Measurements from ENCODE around the gene OPN4. TPM values are rescaled to one million over a fixed set of nuclear protein-coding genes. Genes with fewer than 3 reads are reported as not detected.

OPN4 gene
- total RNA-seq, 1 donor, result not detected

- Histone ChIP-seq H3K27me3 (ENCODE audit: insufficient read depth, low read length) (no peaks in the 10 kb centered on the region), H3K9me3 (ENCODE audit: low read depth, low read length) (no peaks in the 10 kb centered on the region), H3K4me3 (ENCODE audit: low read length) (no peak overlapping the region), H3K4me1 (ENCODE audit: insufficient read depth, low read length) (no peaks in the 10 kb centered on the region)
Observed at GRCh38 chr10:86677374-86677773, 23.0 kb downstream of the OPN4 start.

- Histone ChIP-seq H3K27me3 (ENCODE audit: insufficient read depth, low read length) (no peaks in the 10 kb centered on the region), H3K4me3 (ENCODE audit: low read length) (no peak overlapping the region), H3K9me3 (ENCODE audit: low read depth, low read length) (no peaks in the 10 kb centered on the region), H3K4me1 (ENCODE audit: insufficient read depth, low read length) (no peaks in the 10 kb centered on the region)
Observed at GRCh38 chr10:86678999-86679792, 24.8 kb downstream of the OPN4 start.

- H3K27me3 ChIP-seq (ENCODE audit: insufficient read depth, low read length), result no peaks in the 10 kb centered on the region
Observed at GRCh38 chr10:86681047-86681446, 26.7 kb downstream of the OPN4 start.

GRCh38 chr10:86681722-86682386 is 27.5 kb downstream of the OPN4 start:
- Histone ChIP-seq H3K4me1 (ENCODE audit: insufficient read depth, low read length) (no peaks in the 10 kb centered on the region), H3K27me3 (ENCODE audit: insufficient read depth, low read length) (no peaks in the 10 kb centered on the region), H3K4me3 (ENCODE audit: low read length) (no peak overlapping the region), H3K9me3 (ENCODE audit: low read depth, low read length) (no peaks in the 10 kb centered on the region)

More at GRCh38 chr10:86681047-86681446, 26.7 kb downstream of the OPN4 start:
- Histone ChIP-seq H3K4me1 (ENCODE audit: insufficient read depth, low read length) (no peaks in the 10 kb centered on the region), H3K9me3 (ENCODE audit: low read depth, low read length) (no peaks in the 10 kb centered on the region), H3K4me3 (ENCODE audit: low read length) (no peak overlapping the region)

GRCh38 chr10:86682675-86683074 is 28.3 kb downstream of the OPN4 start:
- no peaks in the 10 kb centered on the region for H3K9me3 ChIP-seq (ENCODE audit: low read depth, low read length)
- no peak overlapping the region for H3K4me3 ChIP-seq (ENCODE audit: low read length)
- no peaks in the 10 kb centered on the region for H3K27me3 ChIP-seq (ENCODE audit: insufficient read depth, low read length)
- H3K4me1 ChIP-seq (ENCODE audit: insufficient read depth, low read length), result no peaks in the 10 kb centered on the region

- Histone ChIP-seq H3K27me3 (ENCODE audit: insufficient read depth, low read length) (no peaks in the 10 kb centered on the region), H3K9me3 (ENCODE audit: low read depth, low read length) (no peaks in the 10 kb centered on the region), H3K4me1 (ENCODE audit: insufficient read depth, low read length) (no peaks in the 10 kb centered on the region), H3K4me3 (ENCODE audit: low read length) (no peak overlapping the region)
Observed at GRCh38 chr10:86684331-86685097, 30.2 kb downstream of the OPN4 start.

- no peaks in the 10 kb centered on the region for H3K9me3 ChIP-seq (ENCODE audit: low read depth, low read length)
- no peak overlapping the region for H3K4me3 ChIP-seq (ENCODE audit: low read length)
- H3K27me3 ChIP-seq (ENCODE audit: insufficient read depth, low read length), result no peaks in the 10 kb centered on the region
- no peaks in the 10 kb centered on the region for H3K4me1 ChIP-seq (ENCODE audit: insufficient read depth, low read length)
Observed at GRCh38 chr10:86685416-86685815, 31.1 kb downstream of the OPN4 start.

- no peaks in the 10 kb centered on the region for H3K4me1 ChIP-seq (ENCODE audit: insufficient read depth, low read length)
- H3K4me3 ChIP-seq (ENCODE audit: low read length), result no peak overlapping the region
Observed at GRCh38 chr10:86685893-86686632, 31.7 kb downstream of the OPN4 start.

GRCh38 chr10:86686972-86687371 is 32.6 kb downstream of the OPN4 start:
- H3K27me3 ChIP-seq (ENCODE audit: insufficient read depth, low read length), result no peaks in the 10 kb centered on the region
- H3K9me3 ChIP-seq (ENCODE audit: low read depth, low read length), result no peaks in the 10 kb centered on the region
- no peak overlapping the region for H3K4me3 ChIP-seq (ENCODE audit: low read length)
- H3K4me1 ChIP-seq (ENCODE audit: insufficient read depth, low read length), result no peaks in the 10 kb centered on the region

More at GRCh38 chr10:86685893-86686632, 31.7 kb downstream of the OPN4 start:
- Histone ChIP-seq H3K27me3 (ENCODE audit: insufficient read depth, low read length) (no peaks in the 10 kb centered on the region), H3K9me3 (ENCODE audit: low read depth, low read length) (no peaks in the 10 kb centered on the region)

- no peaks in the 10 kb centered on the region for H3K27me3 ChIP-seq (ENCODE audit: insufficient read depth, low read length)
- no peaks in the 10 kb centered on the region for H3K4me1 ChIP-seq (ENCODE audit: insufficient read depth, low read length)
- H3K4me3 ChIP-seq (ENCODE audit: low read length), result no peak overlapping the region
- H3K9me3 ChIP-seq (ENCODE audit: low read depth, low read length), result no peaks in the 10 kb centered on the region
Observed at GRCh38 chr10:86687750-86688149, 33.4 kb downstream of the OPN4 start.

- no peak overlapping the region for H3K4me3 ChIP-seq (ENCODE audit: low read length)
- no peaks in the 10 kb centered on the region for H3K9me3 ChIP-seq (ENCODE audit: low read depth, low read length)
- H3K4me1 ChIP-seq (ENCODE audit: insufficient read depth, low read length), result no peaks in the 10 kb centered on the region
- no peaks in the 10 kb centered on the region for H3K27me3 ChIP-seq (ENCODE audit: insufficient read depth, low read length)
Observed at GRCh38 chr10:86688398-86688921, 34.1 kb downstream of the OPN4 start.

- Histone ChIP-seq H3K9me3 (ENCODE audit: low read depth, low read length) (no peaks in the 10 kb centered on the region), H3K4me1 (ENCODE audit: insufficient read depth, low read length) (no peaks in the 10 kb centered on the region), H3K27me3 (ENCODE audit: insufficient read depth, low read length) (no peaks in the 10 kb centered on the region), H3K4me3 (ENCODE audit: low read length) (no peak overlapping the region)
Observed at GRCh38 chr10:86689146-86689545, 34.8 kb downstream of the OPN4 start.

GRCh38 chr10:86690231-86690630 is 35.9 kb downstream of the OPN4 start:
- Histone ChIP-seq H3K27me3 (ENCODE audit: insufficient read depth, low read length) (no peaks in the 10 kb centered on the region), H3K4me1 (ENCODE audit: insufficient read depth, low read length) (no peaks in the 10 kb centered on the region), H3K4me3 (ENCODE audit: low read length) (no peak overlapping the region), H3K9me3 (ENCODE audit: low read depth, low read length) (no peaks in the 10 kb centered on the region)

GRCh38 chr10:86690657-86691084 is 36.3 kb downstream of the OPN4 start:
- H3K27me3 ChIP-seq (ENCODE audit: insufficient read depth, low read length), result no peaks in the 10 kb centered on the region
- no peaks in the 10 kb centered on the region for H3K4me1 ChIP-seq (ENCODE audit: insufficient read depth, low read length)
- H3K9me3 ChIP-seq (ENCODE audit: low read depth, low read length), result no peaks in the 10 kb centered on the region
- H3K4me3 ChIP-seq (ENCODE audit: low read length), result no peak overlapping the region

Data from mononuclear cell (primary cell).